Measurements from ENCODE around the gene BSG.
"Not testable (repeated sequence)": the region's sequence is repeated elsewhere in the genome, so short reads cannot be mapped to it uniquely, and the experiment has no call there.

The BSG gene

GRCh38 chr19:604355-604754 is 32.0 kb downstream of the BSG start:
- DNase-seq (ENCODE audit: low spot score): no peak

GRCh38 chr19:605061-605971 is 32.9 kb downstream of the BSG start:
- not testable (repeated sequence) for DNase-seq (ENCODE audit: low spot score)

- DNase-seq (ENCODE audit: low spot score): peak; percentile 54
Measured at GRCh38 chr19:607301-608154, 35.1 kb downstream of the BSG start.

GRCh38 chr19:608155-609003 is 36.0 kb downstream of the BSG start:
- DNase-seq (ENCODE audit: low spot score): no peak

- peak; percentile 82 for DNase-seq (ENCODE audit: low spot score)
Measured at GRCh38 chr19:609004-609346, 36.6 kb downstream of the BSG start.

GRCh38 chr19:610071-610800 is 37.8 kb downstream of the BSG start:
- no peak for DNase-seq (ENCODE audit: low spot score)

- no peak for DNase-seq (ENCODE audit: low spot score)
Measured at GRCh38 chr19:610801-611480, 38.5 kb downstream of the BSG start.

- no peak for DNase-seq (ENCODE audit: low spot score)
Measured at GRCh38 chr19:611481-611868, 39.1 kb downstream of the BSG start.

- DNase-seq (ENCODE audit: low spot score): no peak
Measured at GRCh38 chr19:612941-613340, 40.5 kb downstream of the BSG start.

GRCh38 chr19:613732-614567 is 41.6 kb downstream of the BSG start:
- no peak for DNase-seq (ENCODE audit: low spot score)

GRCh38 chr19:615619-616018 is 43.2 kb downstream of the BSG start:
- no peak for DNase-seq (ENCODE audit: low spot score)

- DNase-seq (ENCODE audit: low spot score): no peak
Measured at GRCh38 chr19:616062-616700, 43.8 kb downstream of the BSG start.

- no peak for DNase-seq (ENCODE audit: low spot score)
Measured at GRCh38 chr19:616747-617526, 44.5 kb downstream of the BSG start.

GRCh38 chr19:617551-618246 is 45.3 kb downstream of the BSG start:
- no peak for DNase-seq (ENCODE audit: low spot score)

GRCh38 chr19:618247-618619 is 45.8 kb downstream of the BSG start:
- DNase-seq (ENCODE audit: low spot score): no peak

GRCh38 chr19:618674-619285 is 46.4 kb downstream of the BSG start:
- DNase-seq (ENCODE audit: low spot score): no peak

- no peak for DNase-seq (ENCODE audit: low spot score)
Measured at GRCh38 chr19:619286-620002, 47.0 kb downstream of the BSG start.

All from pons (tissue), 1 donor.